Measurements from ENCODE around the gene HLA-DOA.

DNA sequence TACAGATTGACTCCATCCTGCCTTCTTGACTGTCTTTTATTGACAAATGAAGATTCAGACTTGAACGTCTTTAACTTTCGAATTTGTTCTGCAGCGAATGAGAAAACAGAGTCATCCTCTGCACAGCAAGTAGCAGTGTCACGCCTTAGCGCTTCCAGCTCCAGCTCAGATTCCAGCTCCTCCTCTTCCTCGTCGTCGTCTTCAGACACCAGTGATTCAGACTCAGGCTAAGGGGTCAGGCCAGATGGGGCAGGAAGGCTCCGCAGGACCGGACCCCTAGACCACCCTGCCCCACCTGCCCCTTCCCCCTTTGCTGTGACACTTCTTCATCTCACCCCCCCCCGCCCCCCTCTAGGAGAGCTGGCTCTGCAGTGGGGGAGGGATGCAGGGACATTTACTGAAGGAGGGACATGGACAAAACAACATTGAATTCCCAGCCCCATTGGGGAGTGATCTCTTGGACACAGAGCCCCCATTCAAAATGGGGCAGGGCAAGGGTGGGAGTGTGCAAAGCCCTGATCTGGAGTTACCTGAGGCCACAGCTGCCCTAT, 28.8 kb downstream of the HLA-DOA start:
- TF ChIP-seq, protein P1, sequence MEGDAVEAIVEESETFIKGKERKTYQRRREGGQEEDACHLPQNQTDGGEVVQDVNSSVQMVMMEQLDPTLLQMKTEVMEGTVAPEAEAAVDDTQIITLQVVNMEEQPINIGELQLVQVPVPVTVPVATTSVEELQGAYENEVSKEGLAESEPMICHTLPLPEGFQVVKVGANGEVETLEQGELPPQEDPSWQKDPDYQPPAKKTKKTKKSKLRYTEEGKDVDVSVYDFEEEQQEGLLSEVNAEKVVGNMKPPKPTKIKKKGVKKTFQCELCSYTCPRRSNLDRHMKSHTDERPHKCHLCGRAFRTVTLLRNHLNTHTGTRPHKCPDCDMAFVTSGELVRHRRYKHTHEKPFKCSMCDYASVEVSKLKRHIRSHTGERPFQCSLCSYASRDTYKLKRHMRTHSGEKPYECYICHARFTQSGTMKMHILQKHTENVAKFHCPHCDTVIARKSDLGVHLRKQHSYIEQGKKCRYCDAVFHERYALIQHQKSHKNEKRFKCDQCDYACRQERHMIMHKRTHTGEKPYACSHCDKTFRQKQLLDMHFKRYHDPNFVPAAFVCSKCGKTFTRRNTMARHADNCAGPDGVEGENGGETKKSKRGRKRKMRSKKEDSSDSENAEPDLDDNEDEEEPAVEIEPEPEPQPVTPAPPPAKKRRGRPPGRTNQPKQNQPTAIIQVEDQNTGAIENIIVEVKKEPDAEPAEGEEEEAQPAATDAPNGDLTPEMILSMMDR (IDR thresholded peaks at IDR 0.05) = no peak
- no peak for TF ChIP-seq POLR2A (IDR thresholded peaks at IDR 0.05; ENCODE audit: low read depth)
